Stimulated activated CD4-positive, alpha-beta T cell treated with anti-CD3 and anti-CD28 coated beads, Interleukin-12 subunit alpha, Interleukin-12 subunit beta, amount 100 ng/mL, for 4 hours (primary cell): ENCODE results near the gene CPNE2.
"Not testable (repeated sequence)": the region's sequence is repeated elsewhere in the genome, so short reads cannot be mapped to it uniquely, and the experiment has no call there.

Source experiments
- DNase-seq: peaks from one replicate; pipeline ENCODE4 v3.0.0-alpha.2; 2020

The CPNE2 gene

GRCh38 chr16:57179215-57179828 lies 86.9 kb downstream of the CPNE2 start:
- no peak for DNase-seq

GRCh38 chr16:57184113-57184512 lies 91.7 kb downstream of the CPNE2 start:
- no peak for DNase-seq

GRCh38 chr16:57184887-57185445 lies 92.6 kb downstream of the CPNE2 start:
- DNase-seq = no peak

GRCh38 chr16:57185446-57185944 lies 93.1 kb downstream of the CPNE2 start:
- no peak for DNase-seq

GRCh38 chr16:57185945-57186871 lies 93.8 kb downstream of the CPNE2 start, which contains the start of the genes PSME3IP1 and RSPRY1:
PSME3IP1 (minus strand) TSS chr16:57186039; CDS start chr16:57173854, 12,185 bp downstream.
RSPRY1 (plus strand) TSS chr16:57186329; CDS start chr16:57204659, 18,330 bp downstream.
- peak; percentile 94 for DNase-seq

- DNase-seq = no peak
Measured at GRCh38 chr16:57186872-57187854, 94.8 kb downstream of the CPNE2 start.

GRCh38 chr16:57187902-57188710 lies 95.7 kb downstream of the CPNE2 start:
- DNase-seq = not testable (repeated sequence)

GRCh38 chr16:57188711-57189002 lies 96.3 kb downstream of the CPNE2 start:
- DNase-seq = no peak

GRCh38 chr16:57189527-57189926 lies 97.1 kb downstream of the CPNE2 start:
- DNase-seq = not testable (repeated sequence)

GRCh38 chr16:57190136-57190535 lies 97.8 kb downstream of the CPNE2 start:
- DNase-seq = no peak

- no peak for DNase-seq
Measured at GRCh38 chr16:57191056-57191571, 98.7 kb downstream of the CPNE2 start.

GRCh38 chr16:57192146-57192545 lies 99.8 kb downstream of the CPNE2 start:
- DNase-seq = no peak

GRCh38 chr16:57192720-57193486 lies 100.5 kb downstream of the CPNE2 start:
- DNase-seq = no peak

- DNase-seq = no peak
Measured at GRCh38 chr16:57194512-57194911, 102.1 kb downstream of the CPNE2 start.

GRCh38 chr16:57196286-57196685 lies 103.9 kb downstream of the CPNE2 start:
- no peak for DNase-seq

- no peak for DNase-seq
Measured at GRCh38 chr16:57196753-57197152, 104.4 kb downstream of the CPNE2 start.
